ENCODE measurements around the gene AKAP13. TPM values are rescaled to one million over a fixed set of nuclear protein-coding genes. Genes with fewer than 3 reads are reported as not detected.
"Not testable (repeated sequence)": the region's sequence is repeated elsewhere in the genome, so short reads cannot be mapped to it uniquely, and the experiment has no call there.

Gene AKAP13
- total and polyA plus RNA-seq, 7 donors = 18.2 to 126 (median 93.7) TPM

DNA sequence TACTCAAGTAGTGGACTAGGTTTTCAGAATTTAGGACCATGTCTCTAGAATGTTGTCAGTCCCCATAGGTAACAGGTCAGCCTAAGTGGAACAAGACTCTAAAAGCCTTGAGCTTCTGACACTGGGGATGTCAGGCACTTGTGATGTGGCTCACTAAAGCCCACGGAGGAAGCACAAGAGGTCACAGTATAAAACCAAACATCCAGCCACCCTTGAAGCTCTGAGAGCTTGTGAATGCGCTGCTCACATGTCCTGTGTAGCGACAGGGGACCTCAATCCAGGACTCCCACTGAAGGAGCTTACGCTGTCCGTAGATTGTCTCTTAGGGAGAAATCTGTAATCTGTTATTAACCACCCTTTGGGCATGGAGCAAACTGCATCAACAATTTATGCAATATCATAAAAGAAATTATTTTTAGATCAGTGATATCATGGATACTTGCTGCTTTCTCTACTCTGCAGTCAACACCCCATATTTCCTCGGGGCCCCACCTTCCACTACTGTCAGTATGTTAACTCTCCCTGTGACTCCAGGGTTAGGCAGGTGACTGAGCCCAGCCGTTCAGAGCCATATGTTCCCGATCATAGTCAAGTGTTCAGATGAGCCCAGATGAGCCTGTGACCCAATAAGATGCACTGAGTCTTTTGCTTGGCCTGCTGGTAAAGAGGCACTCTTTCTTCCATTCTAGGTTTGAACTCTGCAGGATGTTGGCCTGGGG lies 32.2 kb upstream of the AKAP13 start:
- H3K36me3 ChIP-seq (ENCODE audit: insufficient read depth in 1 of 2, low read depth in 1 of 2); DNase-seq; H3K4me3 ChIP-seq; H3K27me3 ChIP-seq (ENCODE audit: insufficient read depth in 3 of 3, low read length in 2 of 3); intact Hi-C loops (cut with DNase I); H3K27ac ChIP-seq; H3K9me3 ChIP-seq; H3K4me1 ChIP-seq: not testable (repeated sequence)
- ATAC-seq = peak in 2 of 4 donors; percentile 34 to 48
- WGBS, 3 donors = 91 to 95% (median 92%) methylated on average over 8 of the region's 8 CpGs

- 48 to 80% (median 61%) methylated on average over 4 of the region's 4 CpGs for WGBS, 3 donors
- H3K27me3 ChIP-seq (ENCODE audit: insufficient read depth in 3 of 3, low read length in 2 of 3); intact Hi-C loops (cut with DNase I); H3K4me1 ChIP-seq; H3K4me3 ChIP-seq; H3K27ac ChIP-seq; H3K9me3 ChIP-seq; H3K36me3 ChIP-seq (ENCODE audit: insufficient read depth in 1 of 2, low read depth in 1 of 2); DNase-seq: not testable (repeated sequence)
- ATAC-seq = peak; percentile 56 to 73 (median 69)
Observed at GRCh38 chr15:85349062-85349461, 31.3 kb upstream of the AKAP13 start.

- no peak overlapping the region for H3K27ac ChIP-seq
- no peak overlapping the region for H3K4me3 ChIP-seq
- ATAC-seq = no peak
- H3K9me3 ChIP-seq = no peaks in the 10 kb centered on the region
- TF ChIP-seq, protein P1, sequence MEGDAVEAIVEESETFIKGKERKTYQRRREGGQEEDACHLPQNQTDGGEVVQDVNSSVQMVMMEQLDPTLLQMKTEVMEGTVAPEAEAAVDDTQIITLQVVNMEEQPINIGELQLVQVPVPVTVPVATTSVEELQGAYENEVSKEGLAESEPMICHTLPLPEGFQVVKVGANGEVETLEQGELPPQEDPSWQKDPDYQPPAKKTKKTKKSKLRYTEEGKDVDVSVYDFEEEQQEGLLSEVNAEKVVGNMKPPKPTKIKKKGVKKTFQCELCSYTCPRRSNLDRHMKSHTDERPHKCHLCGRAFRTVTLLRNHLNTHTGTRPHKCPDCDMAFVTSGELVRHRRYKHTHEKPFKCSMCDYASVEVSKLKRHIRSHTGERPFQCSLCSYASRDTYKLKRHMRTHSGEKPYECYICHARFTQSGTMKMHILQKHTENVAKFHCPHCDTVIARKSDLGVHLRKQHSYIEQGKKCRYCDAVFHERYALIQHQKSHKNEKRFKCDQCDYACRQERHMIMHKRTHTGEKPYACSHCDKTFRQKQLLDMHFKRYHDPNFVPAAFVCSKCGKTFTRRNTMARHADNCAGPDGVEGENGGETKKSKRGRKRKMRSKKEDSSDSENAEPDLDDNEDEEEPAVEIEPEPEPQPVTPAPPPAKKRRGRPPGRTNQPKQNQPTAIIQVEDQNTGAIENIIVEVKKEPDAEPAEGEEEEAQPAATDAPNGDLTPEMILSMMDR (IDR thresholded peaks at IDR 0.05) = no peak
- WGBS, 3 donors = 87 to 94% (median 87%) methylated on average over 3 of the region's 3 CpGs
- DNase-seq = no peak
- H3K4me1 ChIP-seq = peaks cover 7% of the 10 kb centered on the region
- peaks cover 0 to 2% (median 0%) of the 10 kb centered on the region in 3 donors for H3K27me3 ChIP-seq (ENCODE audit: insufficient read depth in 3 of 3, low read length in 2 of 3)
- no peaks in the 10 kb centered on the region for H3K36me3 ChIP-seq (ENCODE audit: insufficient read depth in 1 of 2, low read depth in 1 of 2)
- intact Hi-C loops (cut with DNase I) = no loop called here
Observed at GRCh38 chr15:85350395-85350794, 30.0 kb upstream of the AKAP13 start.

- H3K27ac ChIP-seq; H3K27me3 ChIP-seq (ENCODE audit: insufficient read depth in 3 of 3, low read length in 2 of 3); H3K4me3 ChIP-seq; H3K36me3 ChIP-seq (ENCODE audit: insufficient read depth in 1 of 2, low read depth in 1 of 2); H3K9me3 ChIP-seq; ATAC-seq; H3K4me1 ChIP-seq; DNase-seq; intact Hi-C loops (cut with DNase I): not testable (repeated sequence)
- WGBS, 3 donors = 85 to 95% (median 92%) methylated on average over 8 of the region's 8 CpGs
Observed at GRCh38 chr15:85351501-85351900, 28.9 kb upstream of the AKAP13 start.

- 85 to 96% (median 92%) methylated on average over 4 of the region's 4 CpGs for WGBS, 3 donors
- no peak overlapping the region for H3K4me3 ChIP-seq
- ATAC-seq (no peak), DNase-seq (no peak)
- TF ChIP-seq, protein P1 (IDR thresholded peaks at IDR 0.05) = no peak
- no peak overlapping the region for H3K27ac ChIP-seq
- intact Hi-C loops (cut with DNase I) = no loop called here
- peaks cover 7% of the 10 kb centered on the region for H3K4me1 ChIP-seq
- no peaks in the 10 kb centered on the region for H3K36me3 ChIP-seq (ENCODE audit: insufficient read depth in 1 of 2, low read depth in 1 of 2)
- H3K27me3 ChIP-seq (ENCODE audit: insufficient read depth in 3 of 3, low read length in 2 of 3) = peaks cover 0 to 2% (median 0%) of the 10 kb centered on the region in 3 donors
- H3K9me3 ChIP-seq = no peaks in the 10 kb centered on the region
Observed at GRCh38 chr15:85351965-85352364, 28.4 kb upstream of the AKAP13 start.

DNA sequence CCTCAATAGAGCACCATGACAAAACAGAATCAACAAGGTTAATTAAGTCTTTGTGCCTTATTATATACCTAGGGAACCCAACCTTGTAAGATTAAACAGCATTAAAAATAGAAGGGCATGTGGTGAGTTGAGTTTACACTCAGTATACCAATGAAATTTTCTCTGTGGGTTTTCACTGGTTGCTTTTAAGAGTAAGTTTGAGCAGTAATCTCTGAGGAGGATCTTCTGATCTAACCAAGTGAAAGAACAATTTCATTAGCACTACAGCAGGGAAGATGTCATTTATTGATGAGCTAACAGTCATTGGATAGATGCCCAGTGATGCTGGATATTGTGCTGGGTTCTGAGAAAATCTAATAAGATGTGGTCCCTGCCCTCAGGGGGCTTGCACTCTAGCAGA lies 26.9 kb upstream of the AKAP13 start:
- DNase-seq (no peak), ATAC-seq (no peak)
- Histone ChIP-seq H3K27ac (no peak overlapping the region), H3K27me3 (ENCODE audit: insufficient read depth in 3 of 3, low read length in 2 of 3) (peaks cover 0 to 2% (median 0%) of the 10 kb centered on the region in 3 donors), H3K9me3 (no peaks in the 10 kb centered on the region), H3K36me3 (ENCODE audit: insufficient read depth in 1 of 2, low read depth in 1 of 2) (no peaks in the 10 kb centered on the region), H3K4me1 (peaks cover 7% of the 10 kb centered on the region), H3K4me3 (no peak overlapping the region)
- TF ChIP-seq, protein P1 (IDR thresholded peaks at IDR 0.05) = no peak
- intact Hi-C loops (cut with DNase I) = no loop called here
